Measurements from ENCODE around the gene TRAPPC10. TPM values are rescaled to one million over a fixed set of nuclear protein-coding genes. Genes with fewer than 3 reads are reported as not detected.

Gene TRAPPC10, protein sequence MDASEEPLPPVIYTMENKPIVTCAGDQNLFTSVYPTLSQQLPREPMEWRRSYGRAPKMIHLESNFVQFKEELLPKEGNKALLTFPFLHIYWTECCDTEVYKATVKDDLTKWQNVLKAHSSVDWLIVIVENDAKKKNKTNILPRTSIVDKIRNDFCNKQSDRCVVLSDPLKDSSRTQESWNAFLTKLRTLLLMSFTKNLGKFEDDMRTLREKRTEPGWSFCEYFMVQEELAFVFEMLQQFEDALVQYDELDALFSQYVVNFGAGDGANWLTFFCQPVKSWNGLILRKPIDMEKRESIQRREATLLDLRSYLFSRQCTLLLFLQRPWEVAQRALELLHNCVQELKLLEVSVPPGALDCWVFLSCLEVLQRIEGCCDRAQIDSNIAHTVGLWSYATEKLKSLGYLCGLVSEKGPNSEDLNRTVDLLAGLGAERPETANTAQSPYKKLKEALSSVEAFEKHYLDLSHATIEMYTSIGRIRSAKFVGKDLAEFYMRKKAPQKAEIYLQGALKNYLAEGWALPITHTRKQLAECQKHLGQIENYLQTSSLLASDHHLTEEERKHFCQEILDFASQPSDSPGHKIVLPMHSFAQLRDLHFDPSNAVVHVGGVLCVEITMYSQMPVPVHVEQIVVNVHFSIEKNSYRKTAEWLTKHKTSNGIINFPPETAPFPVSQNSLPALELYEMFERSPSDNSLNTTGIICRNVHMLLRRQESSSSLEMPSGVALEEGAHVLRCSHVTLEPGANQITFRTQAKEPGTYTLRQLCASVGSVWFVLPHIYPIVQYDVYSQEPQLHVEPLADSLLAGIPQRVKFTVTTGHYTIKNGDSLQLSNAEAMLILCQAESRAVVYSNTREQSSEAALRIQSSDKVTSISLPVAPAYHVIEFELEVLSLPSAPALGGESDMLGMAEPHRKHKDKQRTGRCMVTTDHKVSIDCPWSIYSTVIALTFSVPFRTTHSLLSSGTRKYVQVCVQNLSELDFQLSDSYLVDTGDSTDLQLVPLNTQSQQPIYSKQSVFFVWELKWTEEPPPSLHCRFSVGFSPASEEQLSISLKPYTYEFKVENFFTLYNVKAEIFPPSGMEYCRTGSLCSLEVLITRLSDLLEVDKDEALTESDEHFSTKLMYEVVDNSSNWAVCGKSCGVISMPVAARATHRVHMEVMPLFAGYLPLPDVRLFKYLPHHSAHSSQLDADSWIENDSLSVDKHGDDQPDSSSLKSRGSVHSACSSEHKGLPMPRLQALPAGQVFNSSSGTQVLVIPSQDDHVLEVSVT
- total RNA-seq (12.3 and 22.0 TPM in 2 replicates), polyA plus RNA-seq (15.4 and 20.9 TPM in 2 replicates), polyA minus RNA-seq (ENCODE audit: low replicate concordance) (48.1 and 63.5 TPM in 2 replicates)
- polyA plus RNA-seq (2012) = 12.0 and 14.0 TPM in 2 replicates

DNA sequence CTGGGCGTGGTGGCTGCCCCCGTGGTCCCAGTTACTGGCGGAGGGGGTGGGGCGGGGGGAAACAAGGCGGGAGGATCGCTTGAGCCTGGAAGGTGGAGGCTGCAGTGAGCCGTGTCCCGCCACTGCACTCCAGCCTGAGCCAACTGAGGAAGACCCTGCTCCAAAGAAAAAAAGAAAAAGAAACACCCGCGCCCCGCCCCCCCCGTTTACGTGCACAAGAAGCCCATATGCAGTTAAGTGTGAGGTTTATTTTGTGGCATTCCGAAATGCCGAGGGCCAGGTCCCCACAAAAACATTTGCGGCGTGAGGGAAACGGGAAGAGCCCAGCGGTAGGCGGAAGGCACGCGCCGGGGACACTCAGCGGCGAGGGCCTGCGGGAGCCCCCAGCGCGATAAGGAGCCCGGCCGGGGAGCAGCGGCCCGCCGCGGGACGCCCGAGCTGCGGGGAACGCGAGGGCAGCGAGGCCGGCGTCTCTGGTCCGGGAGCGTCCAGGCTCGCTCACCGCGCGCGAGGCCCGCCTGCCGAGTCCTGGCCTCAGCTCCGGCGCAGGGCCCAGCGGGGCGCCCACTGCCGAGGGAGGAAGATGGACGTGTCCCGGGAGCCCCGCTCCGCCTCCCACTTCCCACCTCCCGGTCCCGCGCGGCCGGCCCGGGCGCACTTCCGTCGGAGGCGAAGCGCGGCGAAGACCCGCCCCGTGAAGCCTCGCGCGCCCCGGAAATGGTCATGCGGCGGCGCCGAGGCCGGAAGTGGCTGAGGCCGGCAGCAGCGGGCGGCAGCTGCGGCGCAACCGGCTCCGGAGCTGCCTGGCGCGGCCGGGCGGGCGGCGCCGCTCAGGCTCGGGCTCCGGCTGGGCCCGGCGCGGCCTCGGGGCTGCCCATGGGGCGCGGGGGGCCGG is at the start of gene TRAPPC10:
TRAPPC10 (plus strand) TSS at position 731 of the 895 bp plus-strand sequence. CDS start 185 bp downstream, outside the sequence.
- DNase-seq (ENCODE audit: low read depth in 2 of 2) = peak; percentile 80 to 87
- Histone ChIP-seq H3K4me1 (ENCODE audit: control insufficient read depth, extremely low read depth, insufficient read depth, low read length) (peaks cover 5% of the 10 kb centered on the region), H3K9ac (ENCODE audit: insufficient read depth, low read length) (peak within 1 kb of the TSS; percentile 83), H3K36me3 (ENCODE audit: control insufficient read depth, insufficient read depth, low read length) (no peaks in the 10 kb centered on the region), H3K4me2 (ENCODE audit: extremely low read depth, insufficient read depth, low read length) (peak within 1 kb of the TSS; percentile 91), H3K27ac (ENCODE audit: insufficient read depth, low read length) (peak within 1 kb of the TSS; percentile 86), H4K20me1 (ENCODE audit: control insufficient read depth, extremely low read depth, insufficient read depth, low read length) (peaks cover 2% of the 10 kb centered on the region), H3K79me2 (ENCODE audit: control insufficient read depth, insufficient read depth, low read length) (peaks cover 42% of the 10 kb centered on the region), H2AFZ (ENCODE audit: low read length) (peak within 1 kb of the TSS; percentile 26), H3K4me3 (replicated peaks in 1 of 4; ENCODE audit: control extremely low read depth in 1 of 4, insufficient read depth in 1 of 4, low read depth in 3 of 4, low read length in 4 of 4) (peak within 1 kb of the TSS; percentile 61 to 80 (median 66)), H3K9me3 (ENCODE audit: control insufficient read depth, insufficient read depth, low read depth, low read length) (no peaks in the 10 kb centered on the region), H3K27me3 (ENCODE audit: control insufficient read depth, insufficient read depth, low read length) (no peaks in the 10 kb centered on the region)
- TF ChIP-seq EZH2 (IDR thresholded peaks at IDR 0.05; ENCODE audit: low read length, missing control alignments) = no peak
- TF ChIP-seq, protein P1, sequence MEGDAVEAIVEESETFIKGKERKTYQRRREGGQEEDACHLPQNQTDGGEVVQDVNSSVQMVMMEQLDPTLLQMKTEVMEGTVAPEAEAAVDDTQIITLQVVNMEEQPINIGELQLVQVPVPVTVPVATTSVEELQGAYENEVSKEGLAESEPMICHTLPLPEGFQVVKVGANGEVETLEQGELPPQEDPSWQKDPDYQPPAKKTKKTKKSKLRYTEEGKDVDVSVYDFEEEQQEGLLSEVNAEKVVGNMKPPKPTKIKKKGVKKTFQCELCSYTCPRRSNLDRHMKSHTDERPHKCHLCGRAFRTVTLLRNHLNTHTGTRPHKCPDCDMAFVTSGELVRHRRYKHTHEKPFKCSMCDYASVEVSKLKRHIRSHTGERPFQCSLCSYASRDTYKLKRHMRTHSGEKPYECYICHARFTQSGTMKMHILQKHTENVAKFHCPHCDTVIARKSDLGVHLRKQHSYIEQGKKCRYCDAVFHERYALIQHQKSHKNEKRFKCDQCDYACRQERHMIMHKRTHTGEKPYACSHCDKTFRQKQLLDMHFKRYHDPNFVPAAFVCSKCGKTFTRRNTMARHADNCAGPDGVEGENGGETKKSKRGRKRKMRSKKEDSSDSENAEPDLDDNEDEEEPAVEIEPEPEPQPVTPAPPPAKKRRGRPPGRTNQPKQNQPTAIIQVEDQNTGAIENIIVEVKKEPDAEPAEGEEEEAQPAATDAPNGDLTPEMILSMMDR (conservative IDR thresholded peaks at IDR 0.05 in 1 of 2, IDR thresholded peaks at IDR 0.05 in 1 of 2; ENCODE audit: low read depth in 1 of 2, low read length in 2 of 2) = no peak

GRCh38 chr21:43965911-43966585 is 46.1 kb upstream of the TRAPPC10 start:
- peaks cover 8% of the 10 kb centered on the region for H3K36me3 ChIP-seq (ENCODE audit: control insufficient read depth, insufficient read depth, low read length)
- TF ChIP-seq EZH2 (IDR thresholded peaks at IDR 0.05; ENCODE audit: low read length, missing control alignments) = no peak
- TF ChIP-seq, protein P1 (conservative IDR thresholded peaks at IDR 0.05 in 1 of 2, IDR thresholded peaks at IDR 0.05 in 1 of 2; ENCODE audit: low read depth in 1 of 2, low read length in 2 of 2) = no peak
- no peaks in the 10 kb centered on the region for H3K79me2 ChIP-seq (ENCODE audit: control insufficient read depth, insufficient read depth, low read length)
- H2AFZ ChIP-seq (ENCODE audit: low read length) = no peak overlapping the region
- H3K27me3 ChIP-seq (ENCODE audit: control insufficient read depth, insufficient read depth, low read length) = no peaks in the 10 kb centered on the region
- H3K27ac ChIP-seq (ENCODE audit: insufficient read depth, low read length) = no peak overlapping the region
- no peaks in the 10 kb centered on the region for H3K9me3 ChIP-seq (ENCODE audit: control insufficient read depth, insufficient read depth, low read depth, low read length)
- no peaks in the 10 kb centered on the region for H4K20me1 ChIP-seq (ENCODE audit: control insufficient read depth, extremely low read depth, insufficient read depth, low read length)
- no peak for DNase-seq (ENCODE audit: low read depth in 2 of 2)
- no peaks in the 10 kb centered on the region for H3K4me1 ChIP-seq (ENCODE audit: control insufficient read depth, extremely low read depth, insufficient read depth, low read length)
- no peak overlapping the region for H3K4me2 ChIP-seq (ENCODE audit: extremely low read depth, insufficient read depth, low read length)
- no peak overlapping the region for H3K4me3 ChIP-seq (replicated peaks in 1 of 4; ENCODE audit: control extremely low read depth in 1 of 4, insufficient read depth in 1 of 4, low read depth in 3 of 4, low read length in 4 of 4)
- no peak overlapping the region for H3K9ac ChIP-seq (ENCODE audit: insufficient read depth, low read length)

Data from fibroblast of lung (primary cell).